ENCODE data around the gene MANEA. TPM values are rescaled to one million over a fixed set of nuclear protein-coding genes. Genes with fewer than 3 reads are reported as not detected.

The MANEA gene
- total and polyA plus RNA-seq, 12 donors: 2.6 to 7.0 (median 5.7) TPM

- Histone ChIP-seq H3K27ac (no peak overlapping the region), H3K36me3 (peaks cover 0 to 8% (median 0%) of the 10 kb centered on the region in 9 donors), H3K4me3 (no peak overlapping the region), H3K9me3 (peaks cover 0 to 30% (median 11%) of the 10 kb centered on the region in 11 donors), H3K27me3 (no peaks in the 10 kb centered on the region), H3K4me1 (peaks cover 0 to 12% (median 0%) of the 10 kb centered on the region in 9 donors)
- ATAC-seq (no peak), DNase-seq (no peak)
- no peak for TF ChIP-seq CTCF (IDR thresholded peaks at IDR 0.05)
- intact Hi-C loops (cut with DNase I): no loop called here
- WGBS, 2 donors: 96 to 100% methylated on average over 1 of the region's 1 CpG
Measured at GRCh38 chr6:95587989-95588388, 10.7 kb downstream of the MANEA start.

GRCh38 chr6:95589067-95589466 is 11.7 kb downstream of the MANEA start:
- TF ChIP-seq CTCF (IDR thresholded peaks at IDR 0.05): no peak
- DNase-seq: no peak
- Histone ChIP-seq H3K4me3 (no peak overlapping the region), H3K27me3 (no peaks in the 10 kb centered on the region), H3K27ac (no peak overlapping the region), H3K4me1 (peaks cover 0 to 12% (median 0%) of the 10 kb centered on the region in 9 donors), H3K9me3 (peaks cover 0 to 23% (median 8%) of the 10 kb centered on the region in 11 donors), H3K36me3 (peaks cover 0 to 8% (median 0%) of the 10 kb centered on the region in 9 donors)
- 85 to 92% methylated on average over 1 of the region's 1 CpG for WGBS, 2 donors
- ATAC-seq: no peak
- intact Hi-C loops (cut with DNase I): no loop called here

GRCh38 chr6:95589826-95590570 is 12.7 kb downstream of the MANEA start:
- Histone ChIP-seq H3K4me3 (no peak overlapping the region), H3K9me3 (peaks cover 0 to 14% (median 0%) of the 10 kb centered on the region in 11 donors), H3K4me1 (peaks cover 0 to 12% (median 0%) of the 10 kb centered on the region in 9 donors), H3K27me3 (no peaks in the 10 kb centered on the region), H3K27ac (no peak overlapping the region), H3K36me3 (peaks cover 0 to 8% (median 0%) of the 10 kb centered on the region in 9 donors)
- intact Hi-C loops (cut with DNase I): no loop called here
- ATAC-seq (no peak), DNase-seq (no peak)
- WGBS, 2 donors: 69 to 83% methylated on average over 4 of the region's 4 CpGs
- TF ChIP-seq CTCF (IDR thresholded peaks at IDR 0.05): no peak

- TF ChIP-seq CTCF (IDR thresholded peaks at IDR 0.05): no peak
- Histone ChIP-seq H3K4me1 (peaks cover 0 to 3% (median 0%) of the 10 kb centered on the region in 9 donors), H3K4me3 (no peak overlapping the region), H3K27ac (no peak overlapping the region), H3K36me3 (no peaks in the 10 kb centered on the region), H3K9me3 (peaks cover 0 to 9% (median 0%) of the 10 kb centered on the region in 11 donors), H3K27me3 (no peaks in the 10 kb centered on the region)
- no peak for DNase-seq
- WGBS, 2 donors: 42 to 44% methylated on average over 2 of the region's 2 CpGs
- intact Hi-C loops (cut with DNase I): no loop called here
- ATAC-seq: no peak
Measured at GRCh38 chr6:95593025-95593424, 15.7 kb downstream of the MANEA start.
